ENCODE data around the gene PIH1D2.

PIH1D2 gene

GRCh38 chr11:112024773-112025678, 48.8 kb downstream of the PIH1D2 start, which contains the start of gene DLAT:
Gene DLAT (plus strand): TSS chr11:112025408. CDS start chr11:112025473, 65 bp downstream.
- no peaks in the 10 kb centered on the region for H3K9me3 ChIP-seq
- peak within 1 kb of the TSS; percentile 94 to 95 for H3K27ac ChIP-seq
- peak within 1 kb of the TSS; percentile 73 to 95 for H3K4me3 ChIP-seq
- H3K4me1 ChIP-seq = peaks cover 0 to 15% (median 5%) of the 10 kb centered on the region in 4 donors
- DNase-seq = peak; percentile 80 to 90
- TF ChIP-seq CTCF (IDR thresholded peaks at IDR 0.05) = no peak
- peaks cover 19 to 33% (median 27%) of the 10 kb centered on the region in 3 donors for H3K36me3 ChIP-seq
- H3K27me3 ChIP-seq = no peaks in the 10 kb centered on the region
- intact Hi-C loops (cut with DNase I; ENCODE audit: low total_unique reads) = no loop called here

GRCh38 chr11:112024178-112024772, 49.5 kb downstream of the PIH1D2 start:
- TF ChIP-seq CTCF (IDR thresholded peaks at IDR 0.05) = no peak
- Histone ChIP-seq H3K27me3 (no peaks in the 10 kb centered on the region), H3K4me1 (peaks cover 0 to 15% (median 5%) of the 10 kb centered on the region in 4 donors), H3K9me3 (no peaks in the 10 kb centered on the region), H3K4me3 (peak overlapping the region; percentile 73 to 95), H3K36me3 (peaks cover 19 to 33% (median 22%) of the 10 kb centered on the region in 3 donors), H3K27ac (peak overlapping the region; percentile 94 to 95)
- intact Hi-C loops (cut with DNase I; ENCODE audit: low total_unique reads) = no loop called here
- no peak for DNase-seq

DNA sequence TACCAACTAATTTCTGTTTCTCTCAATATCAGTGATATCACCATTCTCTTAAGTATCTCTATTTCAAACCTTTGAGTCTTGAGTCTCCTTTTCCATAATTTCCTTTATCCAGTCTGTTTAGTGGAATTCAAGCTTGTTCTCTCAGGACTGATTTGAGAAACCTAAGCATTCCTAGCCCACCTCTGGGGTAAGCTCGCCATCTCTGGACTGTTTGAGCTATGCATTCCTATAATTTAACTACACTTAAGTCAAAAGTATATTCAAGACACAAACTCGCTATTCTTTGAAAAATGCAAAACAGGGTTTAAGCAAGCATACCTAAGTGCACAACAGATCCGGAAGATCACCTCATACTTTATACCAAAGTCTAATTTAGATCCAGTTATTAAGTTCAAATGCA, 50.7 kb downstream of the PIH1D2 start:
- no peaks in the 10 kb centered on the region for H3K27me3 ChIP-seq
- intact Hi-C loops (cut with DNase I; ENCODE audit: low total_unique reads) = no loop called here
- H3K9me3 ChIP-seq = no peaks in the 10 kb centered on the region
- H3K4me3 ChIP-seq = no peak overlapping the region
- peaks cover 19 to 36% (median 25%) of the 10 kb centered on the region in 3 donors for H3K36me3 ChIP-seq
- no peak for DNase-seq
- H3K4me1 ChIP-seq = peaks cover 0 to 15% (median 5%) of the 10 kb centered on the region in 4 donors
- no peak for TF ChIP-seq CTCF (IDR thresholded peaks at IDR 0.05)
- no peak overlapping the region for H3K27ac ChIP-seq

DNA sequence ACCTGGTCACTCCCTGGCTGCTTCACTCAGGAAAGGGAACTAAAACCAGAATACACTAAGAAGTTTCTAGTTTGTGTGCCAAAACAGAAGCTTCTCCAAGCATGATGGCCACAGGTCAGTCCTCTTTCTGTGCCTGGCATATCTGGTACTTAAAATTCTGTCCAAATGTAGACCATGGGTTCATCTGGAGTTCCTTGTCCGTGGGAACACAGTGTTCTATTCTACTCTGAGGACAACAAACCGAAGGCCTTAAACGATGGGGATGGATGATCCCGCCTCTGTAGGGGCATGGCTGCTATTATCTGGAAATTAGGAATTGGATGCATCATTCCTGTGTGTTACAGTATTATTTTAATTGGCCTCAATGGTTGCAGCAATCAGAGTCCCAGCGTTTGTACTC, 54.8 kb downstream of the PIH1D2 start:
- H3K27ac ChIP-seq = peak overlapping the region; percentile 54 to 66
- H3K36me3 ChIP-seq = peaks cover 26 to 47% (median 26%) of the 10 kb centered on the region in 3 donors
- no peaks in the 10 kb centered on the region for H3K9me3 ChIP-seq
- DNase-seq = no peak
- intact Hi-C loops (cut with DNase I; ENCODE audit: low total_unique reads) = no loop called here
- TF ChIP-seq CTCF (IDR thresholded peaks at IDR 0.05) = no peak
- no peak overlapping the region for H3K4me3 ChIP-seq
- H3K4me1 ChIP-seq = peaks cover 0 to 23% (median 14%) of the 10 kb centered on the region in 4 donors
- H3K27me3 ChIP-seq = no peaks in the 10 kb centered on the region

Data from tibial artery (tissue), 4 donors.